Skeletal muscle satellite cell (primary cell): ENCODE data around the gene AKNAD1.

ENCODE experiments used
- H3K27me3 ChIP-seq: 2 replicates; pipeline ENCODE4 v1.7.0; 2013; ENCODE audit warnings: low read length; ENCODE audit not compliant: control insufficient read depth, insufficient read depth
- H3K36me3 ChIP-seq: 2 replicates; pipeline ENCODE4 v1.7.0; 2013; ENCODE audit warnings: mild to moderate bottlenecking, control low read depth, low read length; ENCODE audit not compliant: insufficient read depth
- H3K4me1 ChIP-seq: 2 replicates; pipeline ENCODE4 v1.7.0; 2013; ENCODE audit warnings: low read length; ENCODE audit not compliant: control insufficient read depth, insufficient read depth
- H3K4me2 ChIP-seq: 2 replicates; pipeline ENCODE4 v1.7.0; 2013; ENCODE audit warnings: mild to moderate bottlenecking, low read length
- H3K4me3 ChIP-seq: 2 replicates; pipeline ENCODE4 v1.7.0; 2013; ENCODE audit warnings: low read length
- H3K9ac ChIP-seq: 2 replicates; pipeline ENCODE4 v1.7.0; 2013; ENCODE audit warnings: mild to moderate bottlenecking, low read depth, low read length, moderate library complexity
- H3K9me3 ChIP-seq: replicated peaks from 2 replicates; pipeline ENCODE4 v1.7.0; 2013; ENCODE audit warnings: mild to moderate bottlenecking, control low read depth, low read length

Gene AKNAD1

GRCh38 chr1:108767115-108767514, 89.8 kb downstream of the AKNAD1 start:
- Histone ChIP-seq H3K36me3 (peaks cover 50% of the 10 kb centered on the region), H3K27me3 (no peaks in the 10 kb centered on the region)

More at GRCh38 chr1:108767115-108767514, 89.8 kb downstream of the AKNAD1 start:
- no peak overlapping the region for H3K4me3 ChIP-seq
- H3K9ac ChIP-seq, result no peak overlapping the region
- no peaks in the 10 kb centered on the region for H3K9me3 ChIP-seq
- H3K4me2 ChIP-seq, result no peak overlapping the region
- no peaks in the 10 kb centered on the region for H3K4me1 ChIP-seq
